Mesodermal cell (in vitro differentiated cells): ENCODE data around the gene NKAIN1.
"Not testable (repeated sequence)": the region's sequence is repeated elsewhere in the genome, so short reads cannot be mapped to it uniquely, and the experiment has no call there.

Source experiments
- H3K27ac ChIP-seq: 2 replicates; pipeline ENCODE4 v1.7.0; 2013; ENCODE audit warnings: mild to moderate bottlenecking, low read depth, low read length, moderate library complexity; ENCODE audit not compliant: severe bottlenecking
- H3K36me3 ChIP-seq: 2 replicates; pipeline ENCODE4 v1.7.1; 2013; ENCODE audit warnings: mild to moderate bottlenecking, low read length, moderate library complexity; ENCODE audit not compliant: control insufficient read depth, insufficient read depth
- H3K4me1 ChIP-seq: one replicate; pipeline ENCODE4 v1.7.1; 2013; ENCODE audit warnings: mild to moderate bottlenecking, low read length; ENCODE audit not compliant: insufficient read depth, control insufficient read depth, poor library complexity, severe bottlenecking
- H3K4me3 ChIP-seq: 2 replicates; pipeline ENCODE4 v1.7.0; 2013; ENCODE audit warnings: low read length, control low read depth, mild to moderate bottlenecking; ENCODE audit not compliant: insufficient read depth, poor library complexity, severe bottlenecking; ENCODE audit errors: extremely low read depth
- H3K9me3 ChIP-seq: 2 replicates; pipeline ENCODE4 v1.7.1; 2013; ENCODE audit warnings: mild to moderate bottlenecking, low read length, moderate library complexity; ENCODE audit not compliant: control insufficient read depth
- WGBS, 2 experiments: methylation state at CpG; one replicate each; pipeline ENCODE4 v1.1.5; 2013; ENCODE audit warnings: missing lambda C conversion rate in 2 of 2; ENCODE audit not compliant: insufficient coverage in 2 of 2; 5-methylcytosine and 5-hydroxymethylcytosine counted together

NKAIN1 gene

GRCh38 chr1:31137873-31138272 is 101.8 kb downstream of the NKAIN1 start:
- WGBS, 2 experiments: no CpG with 5 or more reads among the region's 3 CpGs
- not testable (repeated sequence) for H3K36me3 ChIP-seq, H3K4me3 ChIP-seq, H3K4me1 ChIP-seq, H3K9me3 ChIP-seq, H3K27ac ChIP-seq

GRCh38 chr1:31135973-31136600 is 103.6 kb downstream of the NKAIN1 start:
- H3K9me3 ChIP-seq: no peaks in the 10 kb centered on the region
- H3K36me3 ChIP-seq: no peaks in the 10 kb centered on the region
- no peaks in the 10 kb centered on the region for H3K4me1 ChIP-seq
- H3K27ac ChIP-seq: no peak overlapping the region
- H3K4me3 ChIP-seq: no peak overlapping the region
- WGBS, 2 experiments: 69% methylated on average over 2 of the region's 2 CpGs; no CpG with 5 or more reads in 1 of the 2 experiments

GRCh38 chr1:31133368-31133767 is 106.3 kb downstream of the NKAIN1 start:
- H3K36me3 ChIP-seq: no peaks in the 10 kb centered on the region
- 82 to 85% methylated on average over 5 of the region's 7 CpGs for WGBS, 2 experiments

More at GRCh38 chr1:31133368-31133767, 106.3 kb downstream of the NKAIN1 start:
- no peak overlapping the region for H3K4me3 ChIP-seq
- H3K4me1 ChIP-seq: no peaks in the 10 kb centered on the region
- no peaks in the 10 kb centered on the region for H3K9me3 ChIP-seq
- H3K27ac ChIP-seq: no peak overlapping the region
